GM18861 (cell line): ENCODE results near the gene FAM162B.
"Not testable (repeated sequence)": the region's sequence is repeated elsewhere in the genome, so short reads cannot be mapped to it uniquely, and the experiment has no call there.

ENCODE experiments used
- ATAC-seq: cut with Tn5 transposase; IDR thresholded peaks from one replicate; pipeline ENCODE4 v1.9.1; 2021; ENCODE audit not compliant: unreplicated experiment

Gene FAM162B

GRCh38 chr6:116730513-116730912 is 35.0 kb downstream of the FAM162B start:
- ATAC-seq: no peak

DNA sequence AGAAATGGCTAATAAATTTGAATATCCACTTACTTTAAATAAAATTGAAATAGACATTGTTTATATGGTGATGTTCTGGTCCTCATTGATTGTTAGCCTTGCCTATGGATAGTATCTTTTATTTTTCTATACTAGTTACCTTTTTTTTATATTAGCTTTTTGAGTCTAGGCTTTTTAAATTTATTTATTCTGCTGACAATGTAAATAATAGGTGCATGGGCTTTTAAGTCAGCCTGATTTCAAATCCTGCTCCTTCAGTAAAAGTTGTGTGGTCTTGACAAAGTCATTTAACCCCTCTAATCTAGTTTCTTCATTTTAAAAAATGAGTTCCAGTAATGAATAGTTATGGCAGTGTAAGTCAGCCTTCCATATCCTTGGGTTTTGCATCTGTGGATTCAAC is 38.6 kb downstream of the FAM162B start:
- ATAC-seq: no peak

GRCh38 chr6:116714761-116715160 is 50.8 kb downstream of the FAM162B start:
- ATAC-seq: no peak

GRCh38 chr6:116714296-116714695 is 51.2 kb downstream of the FAM162B start:
- no peak for ATAC-seq

DNA sequence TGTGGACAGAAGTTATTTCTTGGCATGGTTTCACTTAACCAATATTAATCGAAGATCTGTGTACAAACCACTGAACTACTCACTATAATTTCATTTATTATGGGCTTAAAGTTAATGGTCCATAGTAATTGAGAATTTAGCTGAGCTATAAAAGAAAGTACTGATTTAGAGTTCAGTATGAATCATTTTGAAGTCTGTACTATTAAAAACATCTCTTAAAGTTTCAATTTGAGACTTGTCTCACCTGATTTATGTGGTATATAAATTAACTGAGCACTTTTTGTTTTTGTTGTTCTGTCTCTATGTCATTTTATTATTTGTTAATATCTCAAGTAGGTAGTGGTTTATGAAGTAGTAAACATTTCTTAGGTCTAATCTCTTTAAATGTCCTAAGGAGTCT is 59.6 kb downstream of the FAM162B start:
- no peak for ATAC-seq

- ATAC-seq: not testable (repeated sequence)
Observed at GRCh38 chr6:116703888-116704287, 61.6 kb downstream of the FAM162B start.
